Measurements from ENCODE around the gene GYS2.

DNA sequence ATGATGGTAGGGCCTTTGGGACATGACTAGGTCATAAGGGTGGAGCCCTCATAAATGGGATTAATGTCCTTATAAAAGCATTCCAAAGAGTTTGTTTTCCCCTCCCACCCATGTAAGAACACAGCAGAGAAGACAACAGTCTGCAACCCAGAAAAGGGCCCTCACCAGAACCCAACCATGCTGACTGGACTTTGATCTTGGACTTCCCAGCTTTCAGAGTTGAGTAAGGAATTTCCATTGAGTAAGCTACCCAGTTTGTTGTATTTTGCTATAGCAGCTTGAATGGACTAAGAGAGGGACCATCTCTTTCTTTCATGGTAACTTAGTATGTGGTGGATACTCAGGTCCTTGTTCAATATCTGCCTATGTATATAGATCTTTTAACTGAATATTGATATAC lies 81.5 kb downstream of the GYS2 start:
- no peak for TF ChIP-seq CTCF (IDR thresholded peaks at IDR 0.05)
- TF ChIP-seq POLR2A (IDR thresholded peaks at IDR 0.05): no peak
